SK-N-SH (cell line): ENCODE data around the gene EPB41L5.

Source experiments
- EP300 ChIP-seq, 2 experiments: IDR thresholded peaks; 2 replicates each; pipeline versions ENCODE4 v1.4.0 to v1.6.1; 2012; ENCODE audit warnings: borderline replicate concordance in 1 of 2, low read depth in 1 of 2, low read length in 1 of 2
- FOSL2 ChIP-seq: IDR thresholded peaks from 2 replicates; pipeline ENCODE4 v1.4.0; 2012; ENCODE audit warnings: low read depth, mild to moderate bottlenecking, moderate library complexity, borderline replicate concordance
- POLR2AphosphoS5 ChIP-seq: IDR thresholded peaks from 2 replicates; pipeline ENCODE4 v1.6.1; 2012; ENCODE audit warnings: low read depth, low read length
- TF ChIP-seq, protein P1 (sequence below): fragments of 200-600 bp; sonication (generic); IDR thresholded peaks from 2 replicates; pipeline ENCODE4 v1.6.1; 2017; ENCODE audit warnings: antibody characterized with exemption, mild to moderate bottlenecking, moderate library complexity
- TF ChIP-seq, protein P2 (sequence below): IDR thresholded peaks from 2 replicates; pipeline ENCODE4; 2012

DNA sequence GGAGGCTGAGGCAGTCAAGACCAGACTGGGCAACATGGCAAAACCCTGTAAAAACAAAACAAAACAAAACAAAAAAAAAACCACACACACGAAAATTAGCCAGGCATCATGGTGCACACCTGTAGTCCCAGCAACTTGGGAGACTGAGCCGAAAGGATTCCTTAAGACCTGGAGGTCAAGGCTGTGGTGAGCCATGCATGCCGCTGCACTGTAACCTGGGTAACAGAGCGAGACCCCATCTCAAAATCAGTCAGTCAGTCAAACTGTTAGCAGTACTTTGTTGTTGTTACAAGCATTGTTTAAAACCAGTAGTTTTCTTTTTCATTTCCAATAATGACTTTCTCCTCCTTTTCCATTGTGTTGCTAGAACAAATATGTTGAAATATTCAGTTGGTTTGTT is 21.7 kb downstream of the EPB41L5 start:
- TF ChIP-seq, protein P1, sequence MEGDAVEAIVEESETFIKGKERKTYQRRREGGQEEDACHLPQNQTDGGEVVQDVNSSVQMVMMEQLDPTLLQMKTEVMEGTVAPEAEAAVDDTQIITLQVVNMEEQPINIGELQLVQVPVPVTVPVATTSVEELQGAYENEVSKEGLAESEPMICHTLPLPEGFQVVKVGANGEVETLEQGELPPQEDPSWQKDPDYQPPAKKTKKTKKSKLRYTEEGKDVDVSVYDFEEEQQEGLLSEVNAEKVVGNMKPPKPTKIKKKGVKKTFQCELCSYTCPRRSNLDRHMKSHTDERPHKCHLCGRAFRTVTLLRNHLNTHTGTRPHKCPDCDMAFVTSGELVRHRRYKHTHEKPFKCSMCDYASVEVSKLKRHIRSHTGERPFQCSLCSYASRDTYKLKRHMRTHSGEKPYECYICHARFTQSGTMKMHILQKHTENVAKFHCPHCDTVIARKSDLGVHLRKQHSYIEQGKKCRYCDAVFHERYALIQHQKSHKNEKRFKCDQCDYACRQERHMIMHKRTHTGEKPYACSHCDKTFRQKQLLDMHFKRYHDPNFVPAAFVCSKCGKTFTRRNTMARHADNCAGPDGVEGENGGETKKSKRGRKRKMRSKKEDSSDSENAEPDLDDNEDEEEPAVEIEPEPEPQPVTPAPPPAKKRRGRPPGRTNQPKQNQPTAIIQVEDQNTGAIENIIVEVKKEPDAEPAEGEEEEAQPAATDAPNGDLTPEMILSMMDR: no peak
- no peak for TF ChIP-seq FOSL2
- TF ChIP-seq EP300 (IDR thresholded peaks at IDR 0.05; ENCODE audit: borderline replicate concordance in 1 of 2, low read depth in 1 of 2, low read length in 1 of 2): no peak
- no peak for TF ChIP-seq POLR2AphosphoS5
- TF ChIP-seq, protein P2, sequence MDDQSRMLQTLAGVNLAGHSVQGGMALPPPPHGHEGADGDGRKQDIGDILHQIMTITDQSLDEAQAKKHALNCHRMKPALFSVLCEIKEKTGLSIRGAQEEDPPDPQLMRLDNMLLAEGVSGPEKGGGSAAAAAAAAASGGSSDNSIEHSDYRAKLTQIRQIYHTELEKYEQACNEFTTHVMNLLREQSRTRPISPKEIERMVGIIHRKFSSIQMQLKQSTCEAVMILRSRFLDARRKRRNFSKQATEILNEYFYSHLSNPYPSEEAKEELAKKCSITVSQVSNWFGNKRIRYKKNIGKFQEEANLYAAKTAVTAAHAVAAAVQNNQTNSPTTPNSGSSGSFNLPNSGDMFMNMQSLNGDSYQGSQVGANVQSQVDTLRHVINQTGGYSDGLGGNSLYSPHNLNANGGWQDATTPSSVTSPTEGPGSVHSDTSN: no peak
